A673 (cell line): Measurements from ENCODE around the gene POLR1G. TPM values are rescaled to one million over a fixed set of nuclear protein-coding genes. Genes with fewer than 3 reads are reported as not detected.

ENCODE experiments used
- BruUV-seq: library from RNA; stranded (reverse); fragments of 400-500 nt; replicated peaks from 2 replicates; lab custom pipeline; 2021; lab: Mats Ljungman, UMichigan
- CTCF ChIA-PET: fragments of 300-600 bp; sonication (Branson Sonifier 250); formaldehyde crosslinking; loops from one replicate; lab custom pipeline; 2022; ENCODE audit warnings: antibody characterized with exemption; lab: Charles Lee
- POLR2A ChIA-PET: fragments of 300-600 bp; sonication (Branson Sonifier 250); formaldehyde crosslinking; loops from one replicate; lab custom pipeline; 2022; ENCODE audit warnings: antibody characterized with exemption; ENCODE audit not compliant: low non-redundant PET; lab: Charles Lee
- DNase-seq: peaks from one replicate; pipeline ENCODE4 v3.0.0-alpha.2; 2015; ENCODE audit warnings: low spot score
- H3K27ac ChIP-seq: fragments of 200-600 bp; sonication (generic); 2 replicates; pipeline ENCODE4 v1.5.1; 2016; ENCODE audit warnings: mixed run types, low read depth, mild to moderate bottlenecking, mixed read lengths, antibody characterized with exemption, low read length; ENCODE audit not compliant: poor library complexity, severe bottlenecking
- H3K27me3 ChIP-seq: fragments of 200-600 bp; sonication (generic); replicated peaks from 2 replicates; pipeline ENCODE4 v1.6.1; 2017; ENCODE audit warnings: mixed run types, low read depth, mild to moderate bottlenecking, mixed read lengths, antibody characterized with exemption, low read length; ENCODE audit not compliant: insufficient read depth, poor library complexity
- H3K36me3 ChIP-seq: fragments of 200-600 bp; sonication (generic); 2 replicates; pipeline ENCODE4 v1.6.1; 2016; ENCODE audit warnings: mixed run types, mild to moderate bottlenecking, mixed read lengths, antibody characterized with exemption, low read length; ENCODE audit not compliant: insufficient read depth, poor library complexity, severe bottlenecking
- H3K4me1 ChIP-seq: fragments of 200-600 bp; sonication (generic); 2 replicates; pipeline ENCODE4 v1.6.1; 2017; ENCODE audit warnings: mixed run types, mild to moderate bottlenecking, mixed read lengths, antibody characterized with exemption, low read length; ENCODE audit not compliant: insufficient read depth, poor library complexity, severe bottlenecking
- H3K4me3 ChIP-seq: fragments of 200-600 bp; sonication (generic); 2 replicates; pipeline ENCODE4 v1.5.1; 2016; ENCODE audit warnings: low read depth, mixed run types, mild to moderate bottlenecking, mixed read lengths, low read length; ENCODE audit not compliant: poor library complexity, severe bottlenecking
- H3K9me3 ChIP-seq: fragments of 200-600 bp; sonication (generic); 2 replicates; pipeline ENCODE4 v1.6.1; 2016; ENCODE audit warnings: mixed run types, low read depth, mild to moderate bottlenecking, mixed read lengths, antibody characterized with exemption, low read length; ENCODE audit not compliant: poor library complexity, severe bottlenecking
- EZH2 ChIP-seq: fragments of 200-600 bp; sonication (generic); IDR thresholded peaks from 2 replicates; pipeline ENCODE4 v1.6.1; 2017; ENCODE audit warnings: borderline replicate concordance, low read depth, mild to moderate bottlenecking, mixed read lengths, antibody characterized with exemption, low read length; ENCODE audit not compliant: poor library complexity, severe bottlenecking
- intact Hi-C: fragments of 100-400 bp; cut with micrococcal nuclease; formaldehyde crosslinking; loops from one replicate; pipeline ENCODE4 v1.10.0; 2022; ENCODE audit not compliant: unreplicated experiment
- total RNA-seq: library from RNA; stranded (reverse); gene quantifications from 2 replicates; pipeline ENCODE4 v1.2.3, GENCODE V29; 2021
- TF ChIP-seq, protein P1 (sequence below): fragments of 300-800, 200-600 bp; sonication (generic); conservative IDR thresholded peaks from 2 replicates; pipeline ENCODE4 v1.5.1; 2017; ENCODE audit warnings: low read depth, mild to moderate bottlenecking, antibody characterized with exemption, low read length, moderate library complexity, mixed read lengths

POLR1G gene
- total RNA-seq, 1 experiment from 2014 or later = 30.1 TPM

DNA sequence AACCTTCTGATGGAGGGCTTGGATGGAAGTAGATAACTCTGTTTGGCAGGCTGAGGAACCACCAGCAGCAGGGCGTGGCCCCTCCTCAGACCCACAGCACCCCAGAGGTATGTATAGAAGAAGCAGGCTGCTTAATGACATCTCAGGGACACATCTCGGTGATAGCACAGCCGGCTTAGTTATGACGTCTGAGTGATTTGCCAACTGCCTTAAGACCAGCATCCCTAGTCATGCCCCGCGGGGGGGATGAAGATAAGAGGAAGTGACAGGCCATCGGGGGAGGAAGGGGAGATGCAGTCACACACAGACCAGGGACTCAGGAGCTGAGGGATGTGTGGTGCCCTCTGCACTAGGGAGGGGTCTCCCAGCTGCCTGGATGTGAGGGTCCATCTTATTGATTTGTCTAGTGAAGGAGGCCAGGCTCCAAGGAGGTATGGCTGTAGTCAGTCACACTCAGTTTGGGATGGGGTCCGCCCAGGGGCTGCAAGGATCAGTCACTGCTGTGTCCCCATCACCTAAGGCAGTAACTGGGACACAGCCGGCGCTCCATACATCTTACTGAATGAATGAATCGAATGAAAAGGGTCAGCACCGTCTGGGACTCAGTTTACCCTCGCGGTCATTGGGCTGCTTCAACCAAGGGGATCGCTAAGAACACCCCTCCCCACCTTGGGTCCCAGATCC, 36.5 kb downstream of the POLR1G start:
- POLR2A ChIA-PET = no interaction called here
- peak overlapping the region; percentile 88 for H3K27ac ChIP-seq

DNA sequence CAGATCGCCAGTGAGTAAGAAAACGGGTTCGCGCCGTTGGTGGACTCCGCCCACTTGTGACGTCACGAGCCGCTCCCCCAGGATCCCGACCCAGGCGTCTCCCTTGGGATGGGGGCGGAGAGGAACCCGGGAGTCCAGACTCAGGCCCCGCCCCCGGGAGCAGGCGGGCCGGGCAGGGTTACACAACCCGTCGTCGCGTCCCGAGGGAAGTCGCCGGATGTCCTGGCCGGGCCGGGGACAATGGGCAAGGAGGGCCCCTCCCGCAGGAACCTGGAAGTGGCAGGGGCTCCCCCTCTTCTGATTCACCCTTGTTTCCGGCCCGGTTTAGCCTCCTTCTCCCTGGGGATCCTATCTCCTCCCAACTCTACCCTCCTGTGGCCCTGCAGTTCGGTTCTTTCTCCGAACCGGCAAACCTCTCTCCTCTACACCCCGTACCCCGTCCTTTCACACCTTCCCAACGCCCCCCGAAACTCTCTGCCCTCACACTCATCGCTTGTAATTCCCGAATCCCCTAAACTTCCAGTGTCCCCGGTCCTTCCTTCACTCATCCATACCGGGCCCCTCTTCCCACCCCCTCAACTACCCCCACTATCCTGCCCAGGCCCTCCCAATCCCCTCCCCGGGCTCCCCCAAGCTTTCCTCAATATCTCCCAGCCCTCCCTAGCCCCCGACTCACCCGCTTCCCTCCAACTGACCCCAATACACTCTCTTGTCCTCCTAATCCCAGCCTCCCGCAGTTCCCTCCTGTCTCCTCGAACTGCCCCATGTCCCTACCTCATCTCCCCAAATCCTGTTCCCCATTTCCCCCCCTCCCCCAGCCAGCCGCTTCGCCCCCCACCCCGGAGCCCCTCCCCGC, 37.2 kb downstream of the POLR1G start:
- Histone ChIP-seq H3K4me1 (peaks cover 18% of the 10 kb centered on the region), H3K36me3 (no peaks in the 10 kb centered on the region), H3K27ac (peak overlapping the region; percentile 88), H3K4me3 (peak overlapping the region; percentile 47), H3K9me3 (no peaks in the 10 kb centered on the region), H3K27me3 (no peaks in the 10 kb centered on the region)
- DNase-seq = peak; percentile 96
- intact Hi-C loops = no loop called here
- BruUV-seq = no TSS peak
- TF ChIP-seq, protein P1, sequence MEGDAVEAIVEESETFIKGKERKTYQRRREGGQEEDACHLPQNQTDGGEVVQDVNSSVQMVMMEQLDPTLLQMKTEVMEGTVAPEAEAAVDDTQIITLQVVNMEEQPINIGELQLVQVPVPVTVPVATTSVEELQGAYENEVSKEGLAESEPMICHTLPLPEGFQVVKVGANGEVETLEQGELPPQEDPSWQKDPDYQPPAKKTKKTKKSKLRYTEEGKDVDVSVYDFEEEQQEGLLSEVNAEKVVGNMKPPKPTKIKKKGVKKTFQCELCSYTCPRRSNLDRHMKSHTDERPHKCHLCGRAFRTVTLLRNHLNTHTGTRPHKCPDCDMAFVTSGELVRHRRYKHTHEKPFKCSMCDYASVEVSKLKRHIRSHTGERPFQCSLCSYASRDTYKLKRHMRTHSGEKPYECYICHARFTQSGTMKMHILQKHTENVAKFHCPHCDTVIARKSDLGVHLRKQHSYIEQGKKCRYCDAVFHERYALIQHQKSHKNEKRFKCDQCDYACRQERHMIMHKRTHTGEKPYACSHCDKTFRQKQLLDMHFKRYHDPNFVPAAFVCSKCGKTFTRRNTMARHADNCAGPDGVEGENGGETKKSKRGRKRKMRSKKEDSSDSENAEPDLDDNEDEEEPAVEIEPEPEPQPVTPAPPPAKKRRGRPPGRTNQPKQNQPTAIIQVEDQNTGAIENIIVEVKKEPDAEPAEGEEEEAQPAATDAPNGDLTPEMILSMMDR = no peak
- no peak for TF ChIP-seq EZH2
- ChIA-PET POLR2A (no interaction called here), CTCF (interaction anchor here (0.6 kb wide), 1 partner anchor 34 kb away, joined by 13 read pairs; no protein-coding TSS in a partner anchor)

More for the DNA sequence above, 36.5 kb downstream of the POLR1G start:
- intact Hi-C loops = no loop called here
- peaks cover 18% of the 10 kb centered on the region for H3K4me1 ChIP-seq
- BruUV-seq = no TSS peak
- TF ChIP-seq EZH2 = no peak
- TF ChIP-seq, protein P1 = no peak
- peak; percentile 90 for DNase-seq
- H3K4me3 ChIP-seq = peak overlapping the region; percentile 47
- CTCF ChIA-PET = interaction anchor here (0.6 kb wide), 1 partner anchor 34 kb away, joined by 13 read pairs; no protein-coding TSS in a partner anchor
- H3K36me3 ChIP-seq = no peaks in the 10 kb centered on the region
- no peaks in the 10 kb centered on the region for H3K27me3 ChIP-seq
- H3K9me3 ChIP-seq = no peaks in the 10 kb centered on the region

DNA sequence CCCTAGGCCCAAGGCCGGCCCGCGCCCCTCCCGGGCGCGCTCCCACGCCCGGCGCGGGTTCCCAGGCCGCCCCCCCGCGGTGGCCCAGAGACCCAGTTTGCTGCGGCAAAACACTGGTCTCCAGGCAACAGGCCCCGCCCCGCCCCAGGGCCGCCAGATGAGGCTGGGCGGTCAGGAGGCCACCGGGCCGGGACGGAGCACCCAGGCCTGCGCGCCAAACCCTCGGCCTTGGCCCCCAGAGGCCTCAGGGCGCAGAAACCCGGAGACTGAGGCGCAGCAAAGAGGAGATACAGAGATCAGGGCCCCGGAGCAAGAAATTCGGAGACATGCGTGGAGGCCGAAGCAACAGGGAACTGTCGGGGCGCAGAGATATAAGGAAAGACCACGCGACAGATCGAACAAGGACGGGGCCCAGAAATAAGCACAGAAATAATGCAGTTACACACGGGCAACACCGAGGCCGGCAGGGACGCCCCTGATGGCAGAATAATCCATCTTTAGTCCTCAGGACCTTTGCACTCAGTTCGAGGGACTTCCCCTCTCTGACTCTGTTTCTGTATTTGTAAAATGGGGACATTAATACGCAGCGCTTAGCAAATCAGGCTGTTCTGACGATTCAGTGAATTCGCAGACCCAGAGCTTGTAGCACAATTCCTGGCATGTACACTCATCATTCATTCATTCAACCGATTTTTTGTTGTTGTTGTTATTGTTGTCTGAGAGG, 38.0 kb downstream of the POLR1G start:
- Histone ChIP-seq H3K27ac (peak overlapping the region; percentile 63), H3K4me3 (no peak overlapping the region), H3K4me1 (peaks cover 18% of the 10 kb centered on the region), H3K9me3 (no peaks in the 10 kb centered on the region), H3K27me3 (no peaks in the 10 kb centered on the region), H3K36me3 (no peaks in the 10 kb centered on the region)
- ChIA-PET CTCF (no interaction called here), POLR2A (interaction anchor here (0.6 to 0.7 kb wide), 2 partner anchors 22 to 1887 kb away, joined by 3 to 6 read pairs; no protein-coding TSS in a partner anchor)
- intact Hi-C loops = no loop called here
- no peak for TF ChIP-seq EZH2
- TF ChIP-seq, protein P1 = no peak
- peak; percentile 48 for DNase-seq
- BruUV-seq = TSS peak; percentile 28
